CD1c-positive myeloid dendritic cell (primary cell): ENCODE data around the gene MPZL2.

ENCODE experiments used
- DNase-seq: peaks from one replicate; pipeline ENCODE4 v3.0.0-alpha.2; 2016; ENCODE audit errors: extremely low spot score

Gene MPZL2

DNA sequence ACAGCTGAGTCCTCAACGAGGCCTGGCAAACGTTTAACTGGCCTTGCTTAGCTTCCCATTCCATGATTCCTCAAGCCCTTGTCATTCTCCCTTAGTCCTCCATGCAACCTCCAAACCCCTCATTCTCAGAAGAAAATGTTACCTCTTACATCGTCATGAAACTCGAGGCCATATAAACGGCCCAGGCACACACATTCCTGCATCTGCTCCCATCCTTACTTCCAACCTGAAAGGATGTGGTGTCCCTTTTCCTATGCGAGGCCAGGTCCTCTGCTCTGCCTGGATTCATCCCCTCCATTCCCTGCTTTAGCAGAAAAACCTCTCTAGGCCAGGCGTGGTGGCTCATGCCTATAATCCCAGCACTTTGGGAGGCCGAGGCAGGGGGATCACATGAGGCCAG, 20.9 kb downstream of the MPZL2 start:
- DNase-seq, result no peak

DNA sequence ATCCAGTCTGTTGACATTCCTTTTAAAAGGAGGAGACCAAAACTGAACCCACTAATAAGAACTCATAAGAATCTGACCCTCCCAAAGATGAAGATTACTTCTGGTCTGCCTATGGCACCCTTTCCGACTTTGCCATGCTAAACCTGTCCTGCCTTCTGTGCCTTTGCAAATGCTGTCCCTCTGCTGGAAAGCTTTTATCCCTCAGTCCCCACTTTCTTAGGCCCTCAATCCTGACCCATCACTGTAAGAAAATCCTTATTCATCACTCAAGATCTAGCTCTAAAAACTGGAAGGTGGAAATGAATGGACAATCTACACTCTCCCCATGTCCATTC, 22.4 kb downstream of the MPZL2 start:
- DNase-seq, result no peak

DNA sequence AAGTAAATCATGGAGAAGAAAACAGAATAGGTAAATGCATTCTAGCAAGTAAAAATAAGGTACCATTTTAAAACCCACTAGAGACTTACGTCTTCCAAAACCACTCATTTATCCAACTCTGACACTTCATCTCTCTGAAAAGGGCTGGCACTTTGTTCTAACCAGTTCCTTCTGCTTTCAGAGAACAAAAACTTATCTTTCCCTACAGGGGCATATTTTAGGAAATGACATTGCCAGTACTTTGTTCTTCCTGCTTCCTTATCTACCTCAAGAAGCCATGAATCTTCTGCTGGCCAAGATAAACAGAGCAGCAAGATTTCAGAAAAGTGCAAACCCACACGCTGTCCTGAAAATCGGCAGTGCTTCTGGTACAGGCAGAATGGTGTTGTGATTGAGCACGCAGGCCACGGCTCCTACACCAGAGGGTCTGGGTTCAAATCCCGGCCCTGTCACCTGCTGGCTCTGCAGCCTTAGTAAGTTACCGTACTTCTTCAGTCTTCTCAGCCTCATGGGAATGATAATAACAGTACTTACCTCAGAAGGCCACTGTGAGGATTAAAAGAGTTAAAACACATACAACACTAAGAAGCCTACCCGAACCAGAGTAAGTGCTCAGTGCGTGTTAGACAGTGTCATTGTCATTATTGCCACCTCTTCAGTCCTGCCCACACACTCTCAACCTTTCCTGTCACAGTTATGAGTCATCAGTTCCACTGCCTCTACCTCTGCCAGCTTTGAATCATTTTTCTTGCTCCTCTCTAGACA, 22.9 kb downstream of the MPZL2 start:
- DNase-seq, result peak; percentile 90

DNA sequence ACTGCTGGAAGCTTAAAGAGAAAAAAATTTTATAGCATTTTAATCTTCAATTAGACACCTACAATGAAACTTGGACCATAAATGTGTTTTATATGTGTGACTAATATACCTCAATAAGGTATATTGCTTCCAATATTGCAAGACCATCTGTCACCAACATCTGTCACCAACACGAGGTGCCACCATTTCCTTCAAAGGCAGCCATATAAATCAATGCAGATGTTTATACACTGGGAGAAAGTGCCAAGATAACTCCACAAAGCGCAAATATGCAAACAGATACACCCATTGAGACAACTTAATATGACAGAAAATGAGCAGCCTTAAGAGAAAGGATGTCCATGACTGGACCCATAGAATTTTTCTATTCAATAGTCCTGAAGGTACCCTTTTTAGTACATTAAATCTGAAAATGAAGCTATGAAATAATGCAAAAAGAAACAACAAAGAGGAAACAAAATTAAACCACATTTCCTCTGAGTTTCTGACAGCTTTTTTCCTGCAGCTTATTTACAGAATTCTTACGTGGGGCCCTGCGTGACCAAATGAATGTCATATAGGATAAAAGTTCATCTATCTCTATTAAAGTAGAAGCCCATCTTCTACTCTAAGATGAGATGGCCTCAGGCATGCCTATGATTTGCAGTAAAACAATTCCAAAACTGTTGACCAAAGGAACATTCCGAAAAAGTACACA, 24.4 kb downstream of the MPZL2 start:
- peak; percentile 31 for DNase-seq

DNA sequence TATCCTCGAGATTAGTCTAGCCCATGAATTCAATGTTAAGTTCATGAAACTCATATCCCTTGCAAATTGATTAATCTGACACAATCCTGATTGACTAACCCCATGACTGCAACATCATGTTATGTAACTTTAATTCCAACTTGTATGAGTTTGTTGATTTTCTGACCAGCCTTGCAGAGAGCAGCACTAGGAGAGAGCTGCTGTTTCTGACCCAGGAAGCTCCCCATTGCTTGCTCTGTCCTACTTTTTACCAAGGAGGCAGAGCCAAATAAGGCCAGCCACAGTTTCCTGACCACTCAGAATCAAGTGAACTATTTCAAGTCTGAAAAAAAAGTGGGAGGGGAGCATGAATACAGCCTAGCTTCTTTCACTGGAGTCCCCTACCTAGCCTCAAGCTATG, 25.2 kb downstream of the MPZL2 start:
- DNase-seq, result no peak

DNA sequence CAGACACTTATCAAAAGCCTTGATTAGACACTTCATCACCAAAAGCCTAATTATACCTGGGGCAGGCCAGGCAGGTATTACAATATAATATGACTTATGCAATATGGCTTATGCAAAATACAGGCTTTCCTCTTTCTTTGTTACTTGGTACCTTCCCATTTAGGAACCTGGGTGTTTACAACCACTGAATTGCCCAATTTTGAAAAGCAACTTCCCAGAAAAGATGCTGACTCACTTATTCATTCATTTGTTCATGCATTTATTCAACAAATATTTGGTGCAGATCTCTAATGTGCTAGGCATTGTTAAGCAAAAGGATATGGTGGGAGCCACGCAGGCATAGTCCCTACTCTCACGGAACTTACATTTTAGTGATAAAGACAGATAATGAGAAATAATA, 25.7 kb downstream of the MPZL2 start:
- peak; percentile 67 for DNase-seq

DNA sequence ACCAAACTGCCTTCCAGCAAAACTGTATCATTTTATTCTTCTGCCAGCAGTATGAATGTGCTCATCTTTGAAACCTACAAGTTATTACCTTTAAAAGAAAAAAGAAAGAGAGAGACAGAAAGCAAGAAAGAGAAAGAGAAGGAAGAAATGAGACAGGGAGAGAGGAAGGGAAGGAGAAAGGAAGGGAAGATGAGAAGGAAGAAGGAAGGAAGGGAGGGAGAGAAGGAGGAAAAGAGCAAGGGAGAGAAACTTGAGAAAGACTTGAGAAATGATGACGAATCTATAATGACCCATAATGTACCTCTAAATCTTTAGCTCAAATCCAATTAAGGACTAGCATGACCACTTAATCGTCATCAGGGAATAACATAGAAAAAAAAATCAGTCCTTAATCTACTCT, 27.9 kb downstream of the MPZL2 start:
- DNase-seq, result no peak

DNA sequence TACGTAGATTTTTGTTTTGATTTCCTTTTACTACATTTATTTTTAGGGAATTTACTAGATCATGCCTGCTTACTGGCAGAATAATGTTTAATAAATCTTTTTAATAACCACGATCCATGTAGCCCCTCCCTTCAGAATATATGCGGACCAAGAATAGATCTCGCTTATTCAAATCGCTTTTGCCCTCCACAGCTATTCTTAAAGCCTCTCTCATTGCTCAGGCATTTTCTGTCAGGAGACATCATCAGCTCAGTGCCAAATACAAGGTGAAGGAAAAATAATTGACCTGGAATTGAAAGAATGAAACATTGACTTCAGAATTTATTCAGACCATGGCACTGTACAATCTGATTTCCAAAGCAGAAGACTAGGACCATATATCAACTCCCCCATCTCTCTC, 29.3 kb downstream of the MPZL2 start:
- DNase-seq, result no peak

DNA sequence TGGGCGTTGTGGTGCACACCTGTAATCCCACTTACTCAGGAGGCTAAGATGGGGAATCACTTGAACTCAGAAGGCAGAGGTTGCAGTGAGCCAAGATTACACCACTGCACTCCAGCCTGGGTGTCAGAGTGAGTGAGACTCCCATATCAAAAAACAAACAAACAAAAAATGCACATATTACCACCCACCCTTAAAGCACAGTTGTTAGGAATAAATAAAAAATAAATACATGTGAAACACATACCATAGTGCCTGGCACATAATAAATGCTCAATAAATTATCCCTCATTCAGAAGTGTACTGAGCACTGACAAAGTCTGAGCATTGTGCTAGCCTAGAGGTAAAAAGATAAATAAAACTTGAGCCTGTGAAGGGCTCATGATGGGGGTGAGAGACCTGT, 30.2 kb downstream of the MPZL2 start:
- no peak for DNase-seq

DNA sequence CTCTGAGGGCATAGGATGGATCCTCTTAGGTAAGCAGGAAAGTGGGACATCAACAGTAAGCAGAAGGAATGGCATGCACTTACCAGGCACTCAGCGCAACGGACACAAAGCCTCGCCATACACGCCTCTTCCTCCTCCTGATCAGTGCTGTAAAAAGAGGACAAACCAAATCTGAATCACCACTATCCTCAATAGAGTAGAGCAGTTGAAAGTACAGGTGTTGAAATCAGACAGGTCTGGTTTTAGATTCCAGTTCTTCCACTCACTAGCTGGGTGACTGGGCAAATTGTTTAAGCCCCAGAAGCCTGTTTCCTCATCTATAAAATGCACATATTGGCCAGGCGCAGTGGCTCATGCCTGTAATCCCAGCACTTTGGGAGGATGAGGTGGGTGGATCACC, 30.7 kb downstream of the MPZL2 start:
- DNase-seq, result no peak

DNA sequence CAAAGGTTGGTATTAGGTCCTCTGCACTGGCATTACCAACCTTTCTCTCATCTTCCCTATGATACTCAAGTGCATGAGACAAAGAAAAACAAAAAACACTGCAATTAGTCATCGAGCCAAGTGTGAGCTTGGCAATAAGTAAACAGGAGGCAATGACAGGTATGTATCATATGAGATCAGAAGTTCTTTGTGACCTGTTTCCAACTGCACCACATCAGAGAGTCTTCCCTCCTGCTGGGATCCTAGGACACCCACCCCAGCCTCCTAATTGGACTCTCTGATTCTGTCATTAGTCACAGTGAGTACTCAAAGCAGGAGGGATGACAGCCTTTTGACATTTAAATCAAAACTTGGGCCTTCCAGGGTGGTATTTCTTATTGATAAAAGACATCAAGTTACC, 31.4 kb downstream of the MPZL2 start:
- no peak for DNase-seq

DNA sequence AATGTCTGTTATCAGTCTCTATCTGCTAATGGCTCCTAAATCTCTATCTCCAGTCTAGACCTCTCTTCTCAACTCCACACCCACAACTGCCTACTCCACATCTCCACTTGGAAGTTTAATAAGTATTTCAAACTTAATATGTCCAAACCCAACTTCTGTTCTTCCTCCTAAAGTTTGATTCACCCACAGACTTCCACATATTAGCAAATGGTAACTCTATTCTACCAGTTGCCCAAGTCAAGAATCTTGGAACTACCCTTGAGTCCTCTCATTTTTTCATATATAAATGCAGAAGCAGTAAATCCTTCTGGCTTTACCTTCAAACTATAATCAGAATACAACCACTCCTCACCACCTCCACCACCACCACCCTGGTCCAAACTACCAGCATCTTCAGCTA, 32.6 kb downstream of the MPZL2 start:
- DNase-seq, result peak; percentile 24

DNA sequence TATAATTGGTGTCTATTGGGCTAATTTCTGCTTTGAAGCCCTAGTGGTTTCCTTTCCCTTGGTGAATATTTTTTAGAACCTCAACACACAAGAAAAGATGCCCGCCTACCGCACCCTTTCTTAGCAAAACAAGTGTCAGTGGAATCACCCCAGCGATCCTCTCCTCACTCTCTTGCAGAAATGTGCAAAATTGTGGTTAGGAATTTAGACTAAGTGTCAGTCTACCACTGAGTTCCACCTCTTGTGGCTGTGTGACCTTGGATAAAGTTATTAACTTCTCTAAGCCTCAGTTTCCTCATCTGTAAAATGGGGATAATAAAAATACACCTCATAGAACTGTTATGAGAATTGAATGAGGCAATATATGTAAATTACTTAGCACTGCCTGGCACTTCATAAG, 34.0 kb downstream of the MPZL2 start:
- no peak for DNase-seq

DNA sequence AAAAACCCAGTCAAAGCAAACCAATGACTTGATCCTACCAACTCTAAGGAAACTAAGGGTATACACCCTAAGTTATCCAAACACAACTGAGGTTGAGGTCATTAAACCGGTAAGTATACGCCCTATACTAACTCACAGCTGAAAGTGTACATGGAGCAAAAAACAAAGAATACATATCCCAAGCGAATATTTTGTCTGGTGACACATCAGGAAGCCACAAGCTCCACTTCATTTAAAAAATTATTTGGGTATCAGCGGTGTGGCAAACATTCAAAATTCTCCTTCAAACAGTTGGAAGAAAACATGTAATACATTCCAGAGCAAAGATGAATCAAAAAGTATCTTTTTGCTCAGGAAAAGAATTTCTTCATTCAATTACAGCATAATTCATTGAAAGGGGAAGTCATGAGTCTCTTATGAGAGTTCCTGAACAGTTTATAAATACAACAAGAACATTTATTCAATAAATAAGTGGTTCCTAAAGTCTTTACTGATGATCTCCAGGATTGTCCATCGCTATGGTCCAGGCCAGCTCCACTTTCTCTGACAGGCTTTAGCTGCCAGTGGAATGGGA, 34.7 kb downstream of the MPZL2 start:
- DNase-seq, result peak; percentile 73

DNA sequence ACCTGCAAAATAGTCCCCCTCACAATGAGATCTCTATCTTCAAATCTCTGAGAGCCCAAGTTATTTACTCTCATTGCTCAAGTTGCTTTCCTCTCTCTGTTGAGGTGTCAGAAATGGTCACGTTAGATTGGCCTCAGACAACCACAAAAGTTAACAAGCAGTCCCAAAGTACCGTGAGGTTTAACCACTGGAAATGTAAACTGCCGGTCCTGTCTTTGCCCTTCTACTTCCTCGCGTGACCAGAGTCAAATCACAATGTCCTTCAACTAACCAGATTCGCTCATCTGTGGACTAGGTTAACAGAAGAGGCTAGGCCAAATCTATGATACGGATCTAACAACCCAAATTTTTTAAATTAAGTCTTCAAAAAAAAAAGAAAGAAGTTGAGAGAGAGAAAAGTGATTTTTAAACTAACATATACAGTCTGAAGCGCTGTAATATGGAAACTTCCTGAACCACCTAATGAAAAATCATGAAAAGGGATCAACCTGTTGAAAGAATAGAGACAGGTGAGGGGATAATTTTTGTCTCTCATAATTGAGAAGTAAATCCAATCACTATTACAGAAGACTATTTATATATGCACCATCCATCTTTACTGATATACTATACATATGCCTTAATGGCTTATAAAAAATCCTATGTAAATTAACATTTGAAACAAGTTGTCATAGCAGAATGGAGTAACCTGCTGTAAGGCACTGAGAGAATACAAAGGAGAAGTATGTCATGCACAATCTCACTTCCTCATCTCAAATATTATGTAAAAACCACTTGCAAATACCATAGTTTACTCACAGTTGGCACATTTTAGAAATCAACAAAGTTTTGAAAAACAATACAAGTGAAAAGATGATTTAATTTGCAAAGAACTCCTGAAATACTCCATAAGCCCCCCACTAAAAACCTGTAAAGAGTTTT, 36.0 kb downstream of the MPZL2 start:
- DNase-seq, result peak; percentile 86

DNA sequence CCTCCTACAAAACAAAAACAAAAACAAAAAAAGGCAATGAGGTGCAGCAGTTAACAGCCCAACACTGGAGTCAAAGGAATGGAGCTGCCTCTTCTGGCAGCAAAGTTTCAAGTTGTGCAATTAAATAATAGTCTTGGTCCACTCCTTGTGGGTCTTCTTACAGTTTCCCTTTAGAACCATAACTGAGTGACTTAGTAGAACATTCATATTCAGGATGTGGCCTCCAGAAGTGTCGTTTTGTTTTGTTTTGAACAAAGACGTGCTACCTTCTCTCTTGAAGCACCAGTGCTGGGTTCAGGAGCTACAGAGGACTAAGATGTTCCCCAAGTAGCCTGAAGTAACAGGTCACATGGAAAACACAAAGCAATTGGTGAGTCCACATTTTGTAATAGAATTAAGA, 37.3 kb downstream of the MPZL2 start:
- DNase-seq, result peak; percentile 33

DNA sequence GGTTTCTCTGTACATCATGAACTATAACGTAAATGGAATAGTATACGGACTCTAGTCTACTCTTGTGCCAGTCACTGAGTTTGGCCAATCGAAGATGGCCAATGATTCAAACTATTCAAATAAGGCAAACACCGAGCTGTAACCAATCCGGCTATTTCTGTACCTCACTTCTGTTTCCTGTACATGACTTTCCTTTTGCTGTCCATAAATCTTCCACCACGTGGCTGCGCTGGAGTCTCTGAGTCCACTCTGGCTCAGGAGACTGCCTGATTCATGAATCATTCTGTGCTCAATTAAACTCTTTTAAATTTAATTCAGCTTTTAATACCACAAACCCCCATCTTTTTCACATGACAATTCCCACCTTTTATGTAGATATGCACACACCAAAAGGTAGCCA, 37.8 kb downstream of the MPZL2 start:
- peak; percentile 60 for DNase-seq

DNA sequence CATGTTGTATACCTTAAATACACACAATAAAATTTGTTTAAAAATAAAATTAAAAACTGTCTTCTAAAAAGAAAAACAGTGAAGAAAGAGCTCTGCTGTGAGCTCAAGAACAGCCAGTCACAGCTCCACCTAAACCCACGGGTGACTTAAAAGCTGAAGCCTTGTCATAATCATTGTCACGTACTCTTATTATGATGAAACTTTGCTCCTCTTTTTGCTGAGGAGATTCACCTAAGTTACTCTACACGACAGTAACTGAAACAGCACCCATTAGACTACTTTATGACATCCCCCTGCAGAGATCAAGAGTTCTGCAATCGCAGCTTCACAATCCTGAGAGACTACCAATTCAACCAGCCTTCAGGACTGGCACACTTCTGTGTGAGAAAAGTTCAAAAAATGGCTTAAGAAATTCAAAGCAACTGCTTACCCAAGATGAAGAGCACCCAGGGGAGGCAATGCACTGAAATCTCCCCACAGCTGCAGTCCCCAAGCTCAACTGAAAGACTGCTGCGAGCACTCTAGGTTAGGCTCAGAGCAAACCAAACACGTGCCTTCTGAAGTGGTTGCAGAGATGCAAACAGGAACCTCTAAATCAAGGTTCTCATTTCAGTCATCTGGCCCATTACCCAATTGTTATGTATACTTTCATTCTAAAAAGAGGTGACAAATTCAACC, 39.4 kb downstream of the MPZL2 start, which contains the start of gene JAML:
Gene JAML (minus strand): TSS at position 501 of the 678 bp plus-strand sequence. CDS start 10,145 bp downstream, outside the sequence.
- DNase-seq, result peak; percentile 83

DNA sequence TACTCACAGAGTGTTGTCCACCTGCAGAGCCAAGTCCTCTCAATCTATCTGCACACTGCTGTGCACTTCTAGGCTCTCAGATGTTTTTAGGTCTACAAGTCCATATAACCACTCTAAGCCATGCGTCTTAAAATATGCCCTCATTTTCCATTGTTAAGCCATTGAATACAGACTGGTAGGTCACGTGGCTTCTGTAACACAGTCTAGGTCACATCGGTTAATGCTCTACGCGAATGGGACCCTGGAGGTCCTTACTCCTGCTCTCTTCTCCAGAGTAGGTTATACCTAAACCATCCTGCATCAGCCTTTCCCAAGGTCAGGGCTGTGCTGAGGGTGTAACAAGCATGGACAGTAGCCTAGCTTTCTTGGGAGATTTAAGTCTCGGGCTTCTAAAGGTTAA, 40.1 kb downstream of the MPZL2 start:
- no peak for DNase-seq

DNA sequence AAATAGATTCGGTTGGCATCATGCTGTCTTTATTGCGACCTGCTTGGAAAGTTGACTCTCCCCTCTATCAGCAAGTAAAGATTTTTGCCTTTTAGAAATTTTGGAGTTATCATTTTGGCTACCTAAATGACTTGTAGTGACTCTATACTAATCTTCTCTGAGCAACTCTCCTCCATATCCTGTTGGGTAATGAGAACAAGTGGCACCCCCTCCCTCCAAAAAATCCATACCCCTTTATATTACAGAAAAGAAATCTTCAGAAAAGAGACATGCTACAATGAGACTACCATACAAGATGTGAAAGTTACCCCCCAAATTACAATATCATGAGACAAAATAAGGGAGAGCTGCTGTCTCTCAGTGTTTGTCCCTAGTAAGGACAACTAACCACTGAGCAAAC, 40.5 kb downstream of the MPZL2 start:
- no peak for DNase-seq

DNA sequence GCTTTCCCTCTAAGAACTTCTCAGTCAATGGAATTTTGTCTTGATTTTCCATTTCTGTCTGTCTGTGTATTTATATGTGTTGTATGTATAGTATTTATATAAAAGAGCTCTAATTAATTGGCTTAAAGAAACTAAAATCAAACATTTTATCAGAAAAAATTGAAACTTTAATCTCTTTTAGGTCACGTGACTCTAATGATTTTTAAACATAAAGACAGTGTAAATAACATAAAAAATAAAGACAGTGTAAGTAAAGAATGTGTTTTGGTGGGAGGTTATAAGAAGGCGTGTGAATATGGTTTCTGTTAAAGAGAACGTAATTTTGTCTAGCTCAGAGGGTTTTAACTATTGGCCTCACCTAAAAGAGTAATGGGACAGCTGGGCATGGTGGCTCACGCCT, 41.7 kb downstream of the MPZL2 start:
- DNase-seq, result no peak

DNA sequence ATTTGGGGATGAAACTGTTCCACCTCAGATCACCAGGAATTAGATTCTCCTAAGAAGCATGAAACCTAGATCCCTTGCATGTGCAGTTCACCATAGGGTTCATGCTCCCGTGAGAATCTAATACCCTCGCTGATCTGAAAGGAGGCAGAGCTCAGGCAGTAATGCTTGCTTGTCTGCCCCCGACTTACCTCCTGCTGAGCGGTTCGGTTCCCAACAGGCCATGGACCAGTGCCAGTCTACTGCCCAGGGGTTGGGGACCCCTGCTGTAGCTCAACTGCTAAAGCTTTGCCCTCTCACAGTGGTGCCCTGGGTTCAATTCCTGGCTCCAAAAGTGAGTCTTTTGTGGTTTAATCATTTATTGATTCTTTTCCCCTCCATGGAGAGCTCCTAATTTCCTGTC, 42.7 kb downstream of the MPZL2 start:
- DNase-seq, result no peak
